ENCODE results near the gene CORT. TPM values are rescaled to one million over a fixed set of nuclear protein-coding genes. Genes with fewer than 3 reads are reported as not detected.

The CORT gene
- total and polyA plus RNA-seq, 10 of the 15 experiments (the other 5 are each of a cell fraction or from before 2014, with no cell fraction given): 0.09 to 0.49 (median 0.23) TPM; not detected in 1

- DNase-seq (ENCODE audit: low read depth, low spot score) (no peak), FAIRE-seq (no peak), ATAC-seq (no peak)
- ChIA-PET CTCF (no interaction called here), POLR2A (no interaction called here), RAD21 (ENCODE audit: unreplicated experiment) (no interaction called here), SMC1A (ENCODE audit: uncharacterized antibody, unreplicated experiment) (interaction anchor here (1.3 kb wide), 1 partner anchor 35 kb away, joined by 3 read pairs; no protein-coding TSS in a partner anchor)
- no TSS peak for BruUV-seq (replicated peaks)
- in situ Hi-C loops (cut with MboI) (no loop called here), intact Hi-C loops (cut with micrococcal nuclease; ENCODE audit: unreplicated experiment) (no loop called here)
- H3K27me3 ChIP-seq (replicated peaks in 1 of 2; ENCODE audit: control insufficient read depth in 2 of 2, insufficient read depth in 2 of 2, low read length in 1 of 2): no peaks in the 10 kb centered on the region
- H3K9me3 ChIP-seq (replicated peaks; ENCODE audit: control insufficient read depth, insufficient read depth, low read length): no peaks in the 10 kb centered on the region; the same call in 2 of the 3 replicates
- H3K27ac ChIP-seq (ENCODE audit: control insufficient read depth, insufficient read depth): no peak overlapping the region
- H3K36me3 ChIP-seq (ENCODE audit: control insufficient read depth in 2 of 2, insufficient read depth in 2 of 2, low read length in 1 of 2): peaks cover 10% of the 10 kb centered on the region in 2 experiments; a peak in 3 of 4 replicates
- no peak overlapping the region for H3K9ac ChIP-seq (ENCODE audit: control insufficient read depth, insufficient read depth, low read length)
- H3K79me2 ChIP-seq (ENCODE audit: control insufficient read depth, insufficient read depth, low read length): no peaks in the 10 kb centered on the region
- H4K20me1 ChIP-seq (ENCODE audit: control insufficient read depth, insufficient read depth): no peaks in the 10 kb centered on the region
- H3K4me3 ChIP-seq: no peak overlapping the region
- TF ChIP-seq RELA (IDR thresholded peaks at IDR 0.05; ENCODE audit: borderline replicate concordance, partially characterized antibody) (no peak), RBBP5 (conservative IDR thresholded peaks at IDR 0.05) (no peak), SUPT20H (IDR thresholded peaks at IDR 0.05; ENCODE audit: borderline replicate concordance, control insufficient read depth, low read depth, low read length) (no peak), MEF2A (IDR thresholded peaks at IDR 0.05; ENCODE audit: insufficient read depth, low read depth, low read length) (no peak), SREBF2 (IDR thresholded peaks at IDR 0.05; ENCODE audit: low read length) (no peak), ATF3 (IDR thresholded peaks at IDR 0.05; ENCODE audit: borderline replicate concordance, extremely low read depth, low read depth, low read length) (no peak), CBX3 (IDR thresholded peaks at IDR 0.05; ENCODE audit: borderline replicate concordance, low read depth) (no peak), ZBTB33 (IDR thresholded peaks at IDR 0.05) (no peak), CEBPZ (IDR thresholded peaks at IDR 0.05; ENCODE audit: low read depth, low read length) (no peak), PAX8 (IDR thresholded peaks at IDR 0.05) (no peak)
- no peaks in the 10 kb centered on the region; the same call in 1 of the 2 replicates for H3K4me1 ChIP-seq (ENCODE audit: control insufficient read depth, insufficient read depth, low read length)
- no peak overlapping the region for H3K4me2 ChIP-seq (ENCODE audit: control insufficient read depth, insufficient read depth)
- 99% methylated on average over 3 of the region's 3 CpGs for WGBS (ENCODE audit: insufficient coverage, insufficient replicate concordance, low lambda C conversion rate, missing lambda C conversion rate)
- no peak overlapping the region for H2AFZ ChIP-seq (ENCODE audit: control insufficient read depth, low read depth, low read length)
Measured at GRCh38 chr1:10459184-10459583, 9.4 kb downstream of the CORT start.
